Neural crest cell (in vitro differentiated cells): ENCODE measurements around the gene MLLT1. TPM values are rescaled to one million over a fixed set of nuclear protein-coding genes. Genes with fewer than 3 reads are reported as not detected.

ENCODE experiments used
- DNase-seq: peaks from one replicate; pipeline ENCODE4 v3.0.0; 2021; ENCODE audit warnings: low read depth, mixed read lengths, low spot score
- H3K27ac Mint-ChIP-seq: one replicate; pipeline ENCODE4 v1.8.0; 2021; ENCODE audit warnings: mild to moderate bottlenecking, mixed read lengths; ENCODE audit not compliant: unreplicated experiment
- H3K27me3 Mint-ChIP-seq: 2 replicates; pipeline ENCODE4 v1.8.0; 2021; ENCODE audit warnings: low read depth, mild to moderate bottlenecking, mixed read lengths
- H3K36me3 Mint-ChIP-seq: 2 replicates; pipeline ENCODE4 v1.8.0; 2021; ENCODE audit warnings: low read depth, mild to moderate bottlenecking, mixed read lengths
- H3K4me1 Mint-ChIP-seq: 2 replicates; pipeline ENCODE4 v1.8.0; 2021; ENCODE audit warnings: mixed read lengths
- H3K4me3 Mint-ChIP-seq: one replicate; pipeline ENCODE4 v1.8.0; 2021; ENCODE audit warnings: mild to moderate bottlenecking, mixed read lengths
- H3K9me3 Mint-ChIP-seq: 2 replicates; pipeline ENCODE4 v1.8.0; 2021; ENCODE audit warnings: mixed read lengths
- CTCF ChIP-seq: fragments of 200-600 bp; sonication (generic); conservative IDR thresholded peaks from 2 replicates; pipeline ENCODE4 v1.5.0; 2021; ENCODE audit warnings: antibody characterized with exemption, mild to moderate bottlenecking
- total RNA-seq: library from RNA; stranded (reverse); gene quantifications from 2 replicates; pipeline ENCODE4 v1.2.1, GENCODE V29; 2021

The MLLT1 gene
- total RNA-seq, 1 donor from 2014 or later = 86.4 TPM

- peaks cover 54% of the 10 kb centered on the region for H3K4me1 Mint-ChIP-seq
Observed at GRCh38 chr19:6238643-6239281, 41.0 kb downstream of the MLLT1 start.

GRCh38 chr19:6238256-6238642, 41.5 kb downstream of the MLLT1 start:
- H3K36me3 Mint-ChIP-seq = no peaks in the 10 kb centered on the region
- TF ChIP-seq CTCF = no peak
- no peak for DNase-seq
- H3K27me3 Mint-ChIP-seq = no peaks in the 10 kb centered on the region
- no peak overlapping the region for H3K4me3 Mint-ChIP-seq
- H3K27ac Mint-ChIP-seq = no peak overlapping the region
- peaks cover 51% of the 10 kb centered on the region for H3K4me1 Mint-ChIP-seq
- H3K9me3 Mint-ChIP-seq = no peaks in the 10 kb centered on the region

More at GRCh38 chr19:6238643-6239281, 41.0 kb downstream of the MLLT1 start:
- no peak for DNase-seq
- Mint-ChIP-seq H3K27ac (peak overlapping the region; percentile 95), H3K4me3 (no peak overlapping the region), H3K36me3 (no peaks in the 10 kb centered on the region), H3K9me3 (no peaks in the 10 kb centered on the region), H3K27me3 (no peaks in the 10 kb centered on the region)
- no peak for TF ChIP-seq CTCF

GRCh38 chr19:6236310-6237291, 43.2 kb downstream of the MLLT1 start:
- DNase-seq = no peak
- Mint-ChIP-seq H3K4me1 (peaks cover 42% of the 10 kb centered on the region), H3K4me3 (no peak overlapping the region), H3K36me3 (no peaks in the 10 kb centered on the region), H3K9me3 (no peaks in the 10 kb centered on the region), H3K27me3 (no peaks in the 10 kb centered on the region), H3K27ac (peak overlapping the region; percentile 27)
- TF ChIP-seq CTCF = no peak

- no peak for DNase-seq
- no peaks in the 10 kb centered on the region for H3K9me3 Mint-ChIP-seq
- no peaks in the 10 kb centered on the region for H3K27me3 Mint-ChIP-seq
- H3K27ac Mint-ChIP-seq = peak overlapping the region; percentile 54
- no peaks in the 10 kb centered on the region for H3K36me3 Mint-ChIP-seq
- H3K4me1 Mint-ChIP-seq = peaks cover 34% of the 10 kb centered on the region
- no peak overlapping the region for H3K4me3 Mint-ChIP-seq
- TF ChIP-seq CTCF = no peak
Observed at GRCh38 chr19:6235031-6235951, 44.5 kb downstream of the MLLT1 start.

GRCh38 chr19:6234527-6234926, 45.2 kb downstream of the MLLT1 start:
- H3K36me3 Mint-ChIP-seq = peaks cover 2% of the 10 kb centered on the region

More at GRCh38 chr19:6234527-6234926, 45.2 kb downstream of the MLLT1 start:
- no peak for TF ChIP-seq CTCF
- H3K27me3 Mint-ChIP-seq = no peaks in the 10 kb centered on the region
- DNase-seq = no peak
- H3K4me1 Mint-ChIP-seq = peaks cover 32% of the 10 kb centered on the region
- no peak overlapping the region for H3K4me3 Mint-ChIP-seq
- H3K27ac Mint-ChIP-seq = no peak overlapping the region
- H3K9me3 Mint-ChIP-seq = no peaks in the 10 kb centered on the region
